H9 (cell line): ENCODE results near the gene RPS29. TPM values are rescaled to one million over a fixed set of nuclear protein-coding genes. Genes with fewer than 3 reads are reported as not detected.

Experiments used
- DNase-seq: peaks from one replicate; pipeline ENCODE4 v3.0.0-alpha.2; 2017
- H2AFZ ChIP-seq: one replicate; pipeline ENCODE4 v1.6.1; 2013; ENCODE audit warnings: mild to moderate bottlenecking, low read length, control low read depth, moderate library complexity
- H2AK5ac ChIP-seq: 2 replicates; pipeline ENCODE4 v1.6.1; 2013; ENCODE audit warnings: low read length, control low read depth, mixed read lengths; ENCODE audit not compliant: insufficient read length
- H2BK120ac ChIP-seq: one replicate; pipeline ENCODE4 v1.6.1; 2013; ENCODE audit warnings: low read depth, mild to moderate bottlenecking, low read length, control low read depth, inconsistent platforms; ENCODE audit not compliant: poor library complexity, severe bottlenecking
- H2BK12ac ChIP-seq: 2 replicates; pipeline ENCODE4 v1.6.1; 2013; ENCODE audit warnings: low read length, control low read depth, mixed read lengths, low read depth; ENCODE audit not compliant: insufficient read length
- H2BK15ac ChIP-seq: 2 replicates; pipeline ENCODE4 v1.6.1; 2013; ENCODE audit warnings: low read depth, low read length, control low read depth
- H2BK20ac ChIP-seq: one replicate; pipeline ENCODE4 v1.6.1; 2013; ENCODE audit warnings: low read depth, mild to moderate bottlenecking, low read length, control low read depth, inconsistent platforms; ENCODE audit not compliant: poor library complexity, severe bottlenecking
- H2BK5ac ChIP-seq: 2 replicates; pipeline ENCODE4 v1.6.1; 2013; ENCODE audit warnings: low read length, control low read depth, mixed read lengths; ENCODE audit not compliant: insufficient read length
- H3K14ac ChIP-seq: 2 replicates; pipeline ENCODE4 v1.6.1; 2013; ENCODE audit warnings: low read length, control low read depth; ENCODE audit not compliant: insufficient read depth
- H3K18ac ChIP-seq: 2 replicates; pipeline ENCODE4 v1.6.1; 2013; ENCODE audit warnings: low read depth, mild to moderate bottlenecking, mixed read lengths, low read length, control low read depth; ENCODE audit not compliant: insufficient read length
- H3K23ac ChIP-seq: 2 replicates; pipeline ENCODE4 v1.6.1; 2013; ENCODE audit warnings: low read length, control low read depth, mixed read lengths, low read depth; ENCODE audit not compliant: insufficient read length
- H3K23me2 ChIP-seq: 2 replicates; pipeline ENCODE4 v1.6.1; 2013; ENCODE audit warnings: low read depth, mild to moderate bottlenecking, mixed read lengths, low read length, control low read depth; ENCODE audit not compliant: insufficient read length, poor library complexity, severe bottlenecking
- H3K27ac ChIP-seq: 2 replicates; pipeline ENCODE4 v1.5.1; 2013; ENCODE audit warnings: low read length, control low read depth, mixed read lengths, low read depth; ENCODE audit not compliant: insufficient read length
- H3K27me3 ChIP-seq: 2 replicates; pipeline ENCODE4 v1.6.1; 2013; ENCODE audit warnings: low read length, control low read depth, inconsistent platforms; ENCODE audit not compliant: insufficient read depth
- H3K4ac ChIP-seq: 2 replicates; pipeline ENCODE4 v1.6.1; 2013; ENCODE audit warnings: low read depth, mild to moderate bottlenecking, control low read depth, inconsistent platforms, low read length, moderate library complexity
- H3K4me1 ChIP-seq: 2 replicates; pipeline ENCODE4 v1.6.1; 2013; ENCODE audit warnings: low read length, control low read depth, inconsistent platforms; ENCODE audit not compliant: insufficient read depth
- H3K4me2 ChIP-seq: 2 replicates; pipeline ENCODE4 v1.6.1; 2013; ENCODE audit warnings: low read length, control low read depth, mixed read lengths; ENCODE audit not compliant: insufficient read length, insufficient read depth
- H3K56ac ChIP-seq: 2 replicates; pipeline ENCODE4 v1.6.1; 2013; ENCODE audit warnings: low read depth, mild to moderate bottlenecking, mixed read lengths, low read length, control low read depth; ENCODE audit not compliant: insufficient read length
- H3K79me1 ChIP-seq: 2 replicates; pipeline ENCODE4 v1.6.1; 2013; ENCODE audit warnings: low read depth, mild to moderate bottlenecking, moderate library complexity, low read length, control low read depth, inconsistent platforms; ENCODE audit not compliant: insufficient read depth, poor library complexity, severe bottlenecking
- H3K79me2 ChIP-seq: 2 replicates; pipeline ENCODE4 v1.6.1; 2013; ENCODE audit warnings: low read length, control low read depth, inconsistent platforms; ENCODE audit not compliant: insufficient read depth
- H3K9ac ChIP-seq: 2 replicates; pipeline ENCODE4 v1.6.1; 2013; ENCODE audit warnings: low read length, control low read depth, mixed read lengths; ENCODE audit not compliant: insufficient read length; ENCODE audit errors: extremely low read depth
- H3K9me3 ChIP-seq: one replicate; pipeline ENCODE4 v1.6.1; 2013; ENCODE audit warnings: low read depth, low read length, inconsistent platforms; ENCODE audit not compliant: control insufficient read depth
- H3T11ph ChIP-seq: one replicate; pipeline ENCODE4 v1.6.1; 2013; ENCODE audit warnings: mild to moderate bottlenecking, low read length, control low read depth, inconsistent platforms
- H4K20me1 ChIP-seq: one replicate; pipeline ENCODE4 v1.6.1; 2013; ENCODE audit not compliant: control insufficient read depth, insufficient read length, insufficient read depth
- H4K5ac ChIP-seq: 2 replicates; pipeline ENCODE4 v1.6.1; 2013; ENCODE audit warnings: low read depth, mild to moderate bottlenecking, mixed read lengths, low read length, control low read depth; ENCODE audit not compliant: insufficient read length
- H4K8ac ChIP-seq: replicated peaks from 2 replicates; pipeline ENCODE4 v1.6.1; 2013; ENCODE audit warnings: low read length, control low read depth, mixed read lengths, low read depth; ENCODE audit not compliant: insufficient read length
- H4K91ac ChIP-seq: 2 replicates; pipeline ENCODE4 v1.6.1; 2013; ENCODE audit warnings: low read depth, mild to moderate bottlenecking, moderate library complexity, mixed read lengths, low read length, control low read depth; ENCODE audit not compliant: insufficient read length
- H3K27ac Mint-ChIP-seq, 3 experiments: 2 replicates in 2 of 3; 3 replicates in 1 of 3; pipeline ENCODE4 v1.8.0; 2020 to 2021; ENCODE audit warnings: mixed read lengths in 3 of 3, mild to moderate bottlenecking in 1 of 3, moderate library complexity in 1 of 3
- H3K27me3 Mint-ChIP-seq: 2 replicates; pipeline ENCODE4 v1.8.0; 2021; ENCODE audit warnings: low read depth, mild to moderate bottlenecking, moderate library complexity, mixed read lengths
- H3K36me3 Mint-ChIP-seq, 3 experiments: 2 replicates in 2 of 3; 3 replicates in 1 of 3; pipeline ENCODE4 v1.8.0; 2020 to 2021; ENCODE audit warnings: low read depth in 3 of 3, mixed read lengths in 3 of 3; ENCODE audit not compliant: insufficient read depth in 1 of 3
- H3K4me1 Mint-ChIP-seq, 2 experiments: 2 replicates each; pipeline ENCODE4 v1.8.0; 2020; ENCODE audit warnings: mixed read lengths in 2 of 2
- H3K4me3 Mint-ChIP-seq, 2 experiments: 2 replicates in 1 of 2; 3 replicates in 1 of 2; pipeline ENCODE4 v1.8.0; 2020 to 2021; ENCODE audit warnings: mild to moderate bottlenecking in 2 of 2, mixed read lengths in 2 of 2, moderate library complexity in 1 of 2
- H3K9me3 Mint-ChIP-seq, 2 experiments: 2 replicates in 1 of 2; 3 replicates in 1 of 2; pipeline ENCODE4 v1.8.0; 2020; ENCODE audit warnings: mild to moderate bottlenecking in 2 of 2, mixed read lengths in 2 of 2, moderate library complexity in 1 of 2
- CTCF ChIP-seq: fragments of 200-600 bp; sonication (generic); conservative IDR thresholded peaks from 3 replicates; pipeline ENCODE4 v1.8.0; 2021; ENCODE audit warnings: antibody characterized with exemption, mild to moderate bottlenecking
- WGBS: extraction: QIAGEN DNeasy Blood & Tissue Kit; methylation state at CpG from one replicate; pipeline ENCODE4 v1.1.7; 2013; ENCODE audit warnings: missing lambda C conversion rate, low lambda C conversion rate, mixed read lengths; ENCODE audit not compliant: insufficient read length; ENCODE audit errors: extremely low coverage; 5-methylcytosine and 5-hydroxymethylcytosine counted together
- total RNA-seq: library from RNA; stranded (reverse); gene quantifications from 2 replicates; pipeline ENCODE4 v1.2.1, GENCODE V29; 2021

Gene RPS29
- total RNA-seq, 1 experiment from 2014 or later: 1,963 TPM

GRCh38 chr14:49545716-49546115 is 40.5 kb downstream of the RPS29 start:
- H3K4me1 Mint-ChIP-seq: peaks cover 30 to 32% of the 10 kb centered on the region in 2 experiments
- Histone ChIP-seq H2BK12ac (no peak overlapping the region), H3K4me2 (no peak overlapping the region), H4K5ac (no peak overlapping the region), H3K27me3 (no peaks in the 10 kb centered on the region), H3K79me1 (no peaks in the 10 kb centered on the region), H3K23ac (no peak overlapping the region), H3K14ac (no peak overlapping the region), H2AK5ac (no peak overlapping the region), H2BK5ac (no peak overlapping the region), H3K4me1 (peaks cover 6% of the 10 kb centered on the region; the same call in 1 of the 2 replicates), H2BK15ac (no peak overlapping the region), H3K9me3 (peaks cover 9% of the 10 kb centered on the region), H2AFZ (no peak overlapping the region), H3K9ac (no peak overlapping the region), H2BK20ac (no peak overlapping the region), H2BK120ac (no peak overlapping the region), H4K8ac (no peak overlapping the region), H3K18ac (no peak overlapping the region), H3K23me2 (no peaks in the 10 kb centered on the region), H3T11ph (no peak overlapping the region), H3K4ac (no peak overlapping the region), H4K91ac (no peak overlapping the region), H3K27ac (no peak overlapping the region), H3K56ac (no peak overlapping the region), H4K20me1 (no peaks in the 10 kb centered on the region), H3K79me2 (no peaks in the 10 kb centered on the region)
- H3K27ac Mint-ChIP-seq: no peak overlapping the region
- peaks cover 18 to 41% (median 21%) of the 10 kb centered on the region in 3 experiments for H3K36me3 Mint-ChIP-seq
- H3K4me3 Mint-ChIP-seq: no peak overlapping the region
- no peaks in the 10 kb centered on the region; the same call in none of the 2 replicates for H3K27me3 Mint-ChIP-seq
- no CpG with 5 or more reads among the region's 3 CpGs for WGBS
- DNase-seq: no peak
- H3K9me3 Mint-ChIP-seq: peaks cover 24 to 28% of the 10 kb centered on the region in 2 experiments
- no peak for TF ChIP-seq CTCF
